ENCODE measurements around the gene EPHA8. TPM values are rescaled to one million over a fixed set of nuclear protein-coding genes. Genes with fewer than 3 reads are reported as not detected.
A peak's percentile ranks its signal among the peaks of the same experiment; 100 is the strongest.

Gene EPHA8
- polyA plus RNA-seq, 2 of the 4 experiments (the other 2 are of a cell fraction): not detected

- no peak for TF ChIP-seq POLR2A (IDR thresholded peaks at IDR 0.05; ENCODE audit: low read length)
- peak; percentile 50 for TF ChIP-seq ZFP36 (IDR thresholded peaks at IDR 0.05; ENCODE audit: borderline replicate concordance, partially characterized antibody)
- ChIA-PET POLR2A (no interaction called here), CTCF (interaction anchor here (0.6 to 2.4 kb wide), 2 partner anchors 217 to 221 kb away, joined by 3 to 17 read pairs; no protein-coding TSS in a partner anchor)
- DNase-seq (ENCODE audit: low read depth in 1 of 2, low spot score in 1 of 2): no peak
- Histone ChIP-seq H3K4me1 (0 out of 3 replicates have a peak, but pooled peaks cover 5% of the 10 kb centered on the region), H3K9me3 (no peaks in the 10 kb centered on the region), H3K4me3 (no peak overlapping the region), H3K4me2 (no peak overlapping the region), H3K27ac (no peak overlapping the region)
- 52% methylated on average over 3 of the region's 3 CpGs for WGBS (ENCODE audit: missing lambda C conversion rate)
- ATAC-seq: no peak
- no peak for FAIRE-seq
These were observed 74.7 kb downstream of the EPHA8 start for GRCh38 chr1:22637907-22638445.

GRCh38 chr1:22638476-22639234 lies 75.4 kb downstream of the EPHA8 start:
- 52% methylated on average over 3 of the region's 23 CpGs for WGBS (ENCODE audit: missing lambda C conversion rate)
- peak; percentile 66 for TF ChIP-seq ZFP36 (IDR thresholded peaks at IDR 0.05; ENCODE audit: borderline replicate concordance, partially characterized antibody)
- no peak for TF ChIP-seq CHD2 (IDR thresholded peaks at IDR 0.05; ENCODE audit: low read length, partially characterized antibody)

GRCh38 chr1:22639286-22639685 lies 76.0 kb downstream of the EPHA8 start:
- Histone ChIP-seq H3K4me1 (0 out of 3 replicates have a peak, but pooled peaks cover 5% of the 10 kb centered on the region), H3K4me2 (no peak overlapping the region), H3K27ac (no peak overlapping the region), H3K4me3 (no peak overlapping the region), H3K9me3 (no peaks in the 10 kb centered on the region)
- POLR2A ChIA-PET: no interaction called here
- ATAC-seq (peak in 1 of 2 experiments; percentile 22; a peak in 2 of 6 replicates), FAIRE-seq (no peak), DNase-seq (ENCODE audit: low read depth in 1 of 2, low spot score in 1 of 2) (peak in 1 of 2 experiments; percentile 42)
- TF ChIP-seq POLR2A (IDR thresholded peaks at IDR 0.05; ENCODE audit: low read length): no peak
- no peak for TF ChIP-seq CHD4 (IDR thresholded peaks at IDR 0.05; ENCODE audit: borderline replicate concordance)
- no peak for TF ChIP-seq RCOR1 (IDR thresholded peaks at IDR 0.05; ENCODE audit: low read depth, low read length)
- TF ChIP-seq E2F6 (IDR thresholded peaks at IDR 0.05; ENCODE audit: borderline replicate concordance, low read depth): no peak
- no peak for TF ChIP-seq HDAC2 (IDR thresholded peaks at IDR 0.05)
- no peak for TF ChIP-seq HEYL (CRISPR knock-in tag; IDR thresholded peaks at IDR 0.05)
- no peak for TF ChIP-seq FOXS1 (CRISPR knock-in tag; IDR thresholded peaks at IDR 0.05)
- TF ChIP-seq HOXB5 (CRISPR knock-in tag; IDR thresholded peaks at IDR 0.05): no peak
- no peak for TF ChIP-seq CTCF (IDR thresholded peaks at IDR 0.05)
- TF ChIP-seq HMGXB4 (CRISPR knock-in tag; IDR thresholded peaks at IDR 0.05; ENCODE audit: borderline replicate concordance): no peak
- no peak for TF ChIP-seq NPAS2 (CRISPR knock-in tag; IDR thresholded peaks at IDR 0.05; ENCODE audit: borderline replicate concordance)
- TF ChIP-seq USF2 (IDR thresholded peaks at IDR 0.05): no peak
- no peak for TF ChIP-seq BCL3 (IDR thresholded peaks at IDR 0.05)
- no peak for TF ChIP-seq KDM5A (IDR thresholded peaks at IDR 0.05)
- no peak for TF ChIP-seq MYC (IDR thresholded peaks at IDR 0.05; ENCODE audit: borderline replicate concordance, low read length)
- TF ChIP-seq HOXA7 (CRISPR knock-in tag; IDR thresholded peaks at IDR 0.05): no peak
- TF ChIP-seq NFE2L2 (conservative IDR thresholded peaks at IDR 0.05; ENCODE audit: low read length): no peak
- TF ChIP-seq KDM1A (IDR thresholded peaks at IDR 0.05; ENCODE audit: low read depth): no peak
- no peak for TF ChIP-seq MAFK (IDR thresholded peaks at IDR 0.05; ENCODE audit: partially characterized antibody)
- 46% methylated on average over 4 of the region's 8 CpGs for WGBS (ENCODE audit: missing lambda C conversion rate)
- CTCF ChIA-PET: interaction anchor here (0.7 to 8.2 kb wide), 5 partner anchors 112 to 1014 kb away, joined by 3 to 248 read pairs (median 4); partner anchors contain the start of gene ZBTB40

More at GRCh38 chr1:22638476-22639234, 75.4 kb downstream of the EPHA8 start:
- FAIRE-seq (no peak), DNase-seq (ENCODE audit: low read depth in 1 of 2, low spot score in 1 of 2) (no peak), ATAC-seq (no peak)
- Histone ChIP-seq H3K27ac (no peak overlapping the region), H3K9me3 (no peaks in the 10 kb centered on the region), H3K4me3 (no peak overlapping the region), H3K4me1 (0 out of 3 replicates have a peak, but pooled peaks cover 5% of the 10 kb centered on the region), H3K4me2 (no peak overlapping the region)
- ChIA-PET CTCF (interaction anchor here (0.7 to 8.2 kb wide), 3 partner anchors 111 to 1013 kb away, joined by 3 to 248 read pairs (median 4); no protein-coding TSS in a partner anchor), POLR2A (no interaction called here)
